Gastrocnemius medialis (tissue), 4 donors: ENCODE data around the gene SH3TC1.

Experiments
- POLR2A ChIP-seq, 2 donors: fragments of 450-650 bp; IDR thresholded peaks; one replicate each; pipeline ENCODE4 v1.6.1; 2017; ENCODE audit warnings: antibody characterized with exemption in 2 of 2, mild to moderate bottlenecking in 2 of 2, moderate library complexity in 2 of 2
- TF ChIP-seq, protein P1 (sequence below), 5 experiments: fragments of 450-650 bp in 3 of 5; fragments of 200-600 bp in 2 of 5; sonication (generic) in 2 of 5; IDR thresholded peaks in 4 of 5; conservative IDR thresholded peaks in 1 of 5; 1 replicate in 4 of 5; 2 replicates in 1 of 5; pipeline ENCODE4 v1.5.1; 2016 to 2019; ENCODE audit warnings: antibody characterized with exemption in 5 of 5, mild to moderate bottlenecking in 3 of 5, moderate library complexity in 3 of 5

- TF ChIP-seq, protein P1, sequence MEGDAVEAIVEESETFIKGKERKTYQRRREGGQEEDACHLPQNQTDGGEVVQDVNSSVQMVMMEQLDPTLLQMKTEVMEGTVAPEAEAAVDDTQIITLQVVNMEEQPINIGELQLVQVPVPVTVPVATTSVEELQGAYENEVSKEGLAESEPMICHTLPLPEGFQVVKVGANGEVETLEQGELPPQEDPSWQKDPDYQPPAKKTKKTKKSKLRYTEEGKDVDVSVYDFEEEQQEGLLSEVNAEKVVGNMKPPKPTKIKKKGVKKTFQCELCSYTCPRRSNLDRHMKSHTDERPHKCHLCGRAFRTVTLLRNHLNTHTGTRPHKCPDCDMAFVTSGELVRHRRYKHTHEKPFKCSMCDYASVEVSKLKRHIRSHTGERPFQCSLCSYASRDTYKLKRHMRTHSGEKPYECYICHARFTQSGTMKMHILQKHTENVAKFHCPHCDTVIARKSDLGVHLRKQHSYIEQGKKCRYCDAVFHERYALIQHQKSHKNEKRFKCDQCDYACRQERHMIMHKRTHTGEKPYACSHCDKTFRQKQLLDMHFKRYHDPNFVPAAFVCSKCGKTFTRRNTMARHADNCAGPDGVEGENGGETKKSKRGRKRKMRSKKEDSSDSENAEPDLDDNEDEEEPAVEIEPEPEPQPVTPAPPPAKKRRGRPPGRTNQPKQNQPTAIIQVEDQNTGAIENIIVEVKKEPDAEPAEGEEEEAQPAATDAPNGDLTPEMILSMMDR (IDR thresholded peaks at IDR 0.05 in 4 of 5, conservative IDR thresholded peaks at IDR 0.05 in 1 of 5) = no peak
- TF ChIP-seq POLR2A (IDR thresholded peaks at IDR 0.05) = no peak
Measured at GRCh38 chr4:8184061-8184460, 15.0 kb upstream of the SH3TC1 start.
